HEK293 (cell line): Measurements from ENCODE around the gene SLC35D3.
"Not testable (repeated sequence)": the region's sequence is repeated elsewhere in the genome, so short reads cannot be mapped to it uniquely, and the experiment has no call there.

Experiments
- CTCF ChIA-PET: fragments of 350-600 bp; formaldehyde crosslinking; extraction: SDS; loops from one replicate; lab custom pipeline; 2021; ENCODE audit warnings: antibody characterized with exemption; lab: Yijun Ruan, JAX
- POLR2A ChIA-PET: fragments of 300-600 bp; formaldehyde crosslinking; extraction: SDS; loops from one replicate; lab custom pipeline; 2020; ENCODE audit warnings: antibody characterized with exemption, inconsistent platforms; lab: Yijun Ruan, JAX
- H3K27ac ChIP-seq: fragments of 200-500 bp; sonication (Bioruptor generic); 2 replicates; pipeline ENCODE4 v1.5.1; 2014; ENCODE audit warnings: low read depth, low read length, control low read depth, inconsistent platforms; ENCODE audit errors: extremely low read depth
- H3K36me3 ChIP-seq, 2 experiments: fragments of 200-500 bp in 1 of 2; sonication (Bioruptor generic) in 1 of 2; 1 replicate in 1 of 2; 2 replicates in 1 of 2; pipeline ENCODE4 v1.5.1; 2014 to 2017; ENCODE audit warnings: inconsistent platforms in 2 of 2, low read length in 2 of 2; ENCODE audit not compliant: control insufficient read depth in 2 of 2, insufficient read depth in 1 of 2
- H3K4me1 ChIP-seq: fragments of 200-500 bp; sonication (Bioruptor generic); 2 replicates; pipeline ENCODE4 v1.5.1; 2014; ENCODE audit warnings: mild to moderate bottlenecking, low read length, inconsistent platforms; ENCODE audit not compliant: control insufficient read depth, insufficient read depth
- H3K4me3 ChIP-seq: 2 replicates; pipeline ENCODE4 v1.5.1; 2011; ENCODE audit warnings: low read depth, mild to moderate bottlenecking, control low read depth, low read length, moderate library complexity
- H3K9me3 ChIP-seq: fragments of 200-500 bp; sonication (Bioruptor generic); 2 replicates; pipeline ENCODE4 v1.5.1; 2014; ENCODE audit warnings: low read depth, low read length, inconsistent platforms; ENCODE audit not compliant: control insufficient read depth, insufficient read depth
- ATF2 ChIP-seq: fragments of 450-650 bp; formaldehyde crosslinking; IDR thresholded peaks from 2 replicates; pipeline ENCODE4 v1.5.1; 2016; ENCODE audit warnings: missing biosample characterization, missing genetic modification characterization, low read depth
- GLIS2 ChIP-seq: fragments of 450-650 bp; formaldehyde crosslinking; IDR thresholded peaks from 2 replicates; pipeline ENCODE4 v1.5.1; 2016; ENCODE audit warnings: missing biosample characterization, missing genetic modification characterization
- MEIS1 ChIP-seq: sonication (generic); formaldehyde crosslinking; IDR thresholded peaks from 2 replicates; pipeline ENCODE4 v1.8.1; 2022; ENCODE audit warnings: missing genetic modification reagents, mild to moderate bottlenecking, borderline replicate concordance
- ZEB2 ChIP-seq: fragments of 450-650 bp; formaldehyde crosslinking; IDR thresholded peaks from 2 replicates; pipeline ENCODE4 v1.5.1; 2016; ENCODE audit warnings: missing biosample characterization, missing genetic modification characterization
- ZNF132 ChIP-seq: fragments of 450-650 bp; formaldehyde crosslinking; IDR thresholded peaks from 2 replicates; pipeline ENCODE4 v1.5.1; 2017; ENCODE audit warnings: missing biosample characterization, missing genetic modification characterization, borderline replicate concordance
- ZNF266 ChIP-seq: fragments of 450-650 bp; formaldehyde crosslinking; IDR thresholded peaks from 2 replicates; pipeline ENCODE4 v1.5.1; 2016; ENCODE audit warnings: missing biosample characterization, missing genetic modification characterization, low read depth
- ZNF433 ChIP-seq: fragments of 450-650 bp; formaldehyde crosslinking; IDR thresholded peaks from 2 replicates; pipeline ENCODE4 v1.5.1; 2016; ENCODE audit warnings: missing biosample characterization, missing genetic modification characterization, low read depth

SLC35D3 gene

GRCh38 chr6:136971609-136972008, 49.5 kb downstream of the SLC35D3 start:
- Histone ChIP-seq H3K27ac (no peak overlapping the region), H3K9me3 (no peaks in the 10 kb centered on the region), H3K4me1 (no peaks in the 10 kb centered on the region), H3K4me3 (no peak overlapping the region), H3K36me3 (no peaks in the 10 kb centered on the region)
- TF ChIP-seq ATF2 (no peak), GLIS2 (no peak), ZEB2 (no peak), ZNF132 (tag by site-specific recombination) (no peak), ZNF266 (tag by site-specific recombination) (no peak), MEIS1 (CRISPR knock-in tag) (no peak), ZNF433 (no peak)
- ChIA-PET CTCF (interaction anchor here (0.5 to 5.5 kb wide), 7 partner anchors 17 to 200 kb away, joined by 3 to 39 read pairs (median 3); no protein-coding TSS in a partner anchor), POLR2A (no interaction called here)

- H3K36me3 ChIP-seq, POLR2A ChIA-PET, H3K4me3 ChIP-seq, H3K27ac ChIP-seq, H3K4me1 ChIP-seq, H3K9me3 ChIP-seq: not testable (repeated sequence)
- CTCF ChIA-PET = interaction anchor here (1.2 to 1.4 kb wide), 2 partner anchors 14 to 40 kb away, joined by 3 to 5 read pairs; no protein-coding TSS in a partner anchor
Measured at GRCh38 chr6:136973781-136974180, 51.7 kb downstream of the SLC35D3 start.
